Mesothelial cell of epicardium (in vitro differentiated cells): ENCODE measurements around the gene CAB39. TPM values are rescaled to one million over a fixed set of nuclear protein-coding genes. Genes with fewer than 3 reads are reported as not detected.

Experiments used
- DNase-seq, 2 experiments: peaks; one replicate each; pipeline ENCODE4 v3.0.0; 2021; ENCODE audit warnings: low spot score in 2 of 2; ENCODE audit not compliant: unreplicated experiment in 2 of 2
- H3K27ac Mint-ChIP-seq: 2 replicates; pipeline ENCODE4 v1.8.0; 2021; ENCODE audit warnings: mixed read lengths
- H3K27me3 Mint-ChIP-seq: 2 replicates; pipeline ENCODE4 v1.8.0; 2021; ENCODE audit warnings: low read depth, mixed read lengths
- H3K36me3 Mint-ChIP-seq: 2 replicates; pipeline ENCODE4 v1.8.0; 2021; ENCODE audit warnings: mixed read lengths
- H3K4me1 Mint-ChIP-seq: 2 replicates; pipeline ENCODE4 v1.8.0; 2021; ENCODE audit warnings: mixed read lengths
- H3K4me3 Mint-ChIP-seq: 2 replicates; pipeline ENCODE4 v1.8.0; 2021; ENCODE audit warnings: mild to moderate bottlenecking, moderate library complexity, mixed read lengths
- H3K9me3 Mint-ChIP-seq: 2 replicates; pipeline ENCODE4 v1.8.0; 2021; ENCODE audit warnings: mixed read lengths
- CTCF ChIP-seq: fragments of 200-600 bp; sonication (generic); IDR thresholded peaks from one replicate; pipeline ENCODE4 v1.5.0; 2021; ENCODE audit warnings: antibody characterized with exemption; ENCODE audit not compliant: unreplicated experiment
- total RNA-seq: library from RNA; stranded (reverse); gene quantifications from 3 replicates; pipeline ENCODE4 v1.2.1, GENCODE V29; 2021

CAB39 gene
- total RNA-seq, 1 donor from 2014 or later: 41.7 TPM

- peak overlapping the region; percentile 3 for H3K27ac Mint-ChIP-seq
- no peak for DNase-seq
- H3K4me3 Mint-ChIP-seq: no peak overlapping the region
- peaks cover 10% of the 10 kb centered on the region for H3K4me1 Mint-ChIP-seq
- peaks cover 59% of the 10 kb centered on the region for H3K36me3 Mint-ChIP-seq
- H3K27me3 Mint-ChIP-seq: no peaks in the 10 kb centered on the region
- H3K9me3 Mint-ChIP-seq: peaks cover 49% of the 10 kb centered on the region
- no peak for TF ChIP-seq CTCF
These were observed 72.2 kb downstream of the CAB39 start for GRCh38 chr2:230784795-230785194.

GRCh38 chr2:230785346-230785745, 72.7 kb downstream of the CAB39 start:
- H3K36me3 Mint-ChIP-seq: peaks cover 64% of the 10 kb centered on the region
- no peak for TF ChIP-seq CTCF
- H3K4me3 Mint-ChIP-seq: no peak overlapping the region
- H3K27ac Mint-ChIP-seq: peak overlapping the region; percentile 48
- H3K4me1 Mint-ChIP-seq: peaks cover 10% of the 10 kb centered on the region
- peaks cover 52% of the 10 kb centered on the region for H3K9me3 Mint-ChIP-seq
- H3K27me3 Mint-ChIP-seq: no peaks in the 10 kb centered on the region
- DNase-seq: no peak

- H3K36me3 Mint-ChIP-seq: peaks cover 73% of the 10 kb centered on the region
- H3K9me3 Mint-ChIP-seq: peaks cover 53% of the 10 kb centered on the region
- no peak for TF ChIP-seq CTCF
- H3K27me3 Mint-ChIP-seq: no peaks in the 10 kb centered on the region
- H3K4me3 Mint-ChIP-seq: no peak overlapping the region
- H3K4me1 Mint-ChIP-seq: peaks cover 5% of the 10 kb centered on the region
- no peak for DNase-seq
- no peak overlapping the region for H3K27ac Mint-ChIP-seq
These were observed 74.5 kb downstream of the CAB39 start for GRCh38 chr2:230787101-230787500.

GRCh38 chr2:230788554-230789175, 76.0 kb downstream of the CAB39 start:
- no peak for DNase-seq
- peaks cover 5% of the 10 kb centered on the region for H3K4me1 Mint-ChIP-seq
- no peaks in the 10 kb centered on the region for H3K27me3 Mint-ChIP-seq
- H3K9me3 Mint-ChIP-seq: peaks cover 53% of the 10 kb centered on the region
- no peak for TF ChIP-seq CTCF
- H3K4me3 Mint-ChIP-seq: no peak overlapping the region
- no peak overlapping the region for H3K27ac Mint-ChIP-seq
- H3K36me3 Mint-ChIP-seq: peaks cover 71% of the 10 kb centered on the region

GRCh38 chr2:230790981-230791380, 78.3 kb downstream of the CAB39 start:
- peaks cover 58% of the 10 kb centered on the region for H3K36me3 Mint-ChIP-seq
- no peak for TF ChIP-seq CTCF
- peaks cover 6% of the 10 kb centered on the region for H3K4me1 Mint-ChIP-seq
- no peak overlapping the region for H3K4me3 Mint-ChIP-seq
- no peak overlapping the region for H3K27ac Mint-ChIP-seq
- no peak for DNase-seq
- peaks cover 35% of the 10 kb centered on the region for H3K9me3 Mint-ChIP-seq
- H3K27me3 Mint-ChIP-seq: no peaks in the 10 kb centered on the region
